GM23338 (cell line): ENCODE data around the gene SHFL. TPM values are rescaled to one million over a fixed set of nuclear protein-coding genes. Genes with fewer than 3 reads are reported as not detected.

Experiments
- ATAC-seq: fragments of 200-7000 bp; cut with Tn5 transposase; 3 replicates; pipeline ENCODE4 v1.9.1; 2020
- DNase-seq: peaks from one replicate; pipeline ENCODE4 v3.0.0-alpha.2; 2015; ENCODE audit warnings: low spot score
- H2AFZ ChIP-seq: fragments of 200-600 bp; sonication (generic); 2 replicates; pipeline ENCODE4 v1.8.0; 2016; ENCODE audit warnings: antibody characterized with exemption, mild to moderate bottlenecking, moderate library complexity
- H3F3A ChIP-seq: fragments of 200-600 bp; sonication (generic); replicated peaks from 2 replicates; pipeline ENCODE4 v1.8.0; 2017; ENCODE audit warnings: antibody characterized with exemption, mixed run types, low read depth
- H3K27ac ChIP-seq: fragments of 200-600 bp; sonication (generic); 2 replicates; pipeline ENCODE4 v1.6.1; 2016; ENCODE audit warnings: low read depth
- H3K27me3 ChIP-seq: fragments of 200-600 bp; sonication (generic); 2 replicates; pipeline ENCODE4 v1.8.0; 2016; ENCODE audit warnings: mild to moderate bottlenecking, mixed run types, moderate library complexity; ENCODE audit not compliant: insufficient read depth
- H3K36me3 ChIP-seq: fragments of 200-600 bp; sonication (generic); 2 replicates; pipeline ENCODE4 v1.8.0; 2016; ENCODE audit warnings: mild to moderate bottlenecking; ENCODE audit not compliant: insufficient read depth
- H3K4me1 ChIP-seq: fragments of 200-600 bp; sonication (generic); 2 replicates; pipeline ENCODE4 v1.8.0; 2016; ENCODE audit warnings: mild to moderate bottlenecking, moderate library complexity; ENCODE audit not compliant: insufficient read depth
- H3K4me2 ChIP-seq: fragments of 200-600 bp; sonication (generic); 2 replicates; pipeline ENCODE4 v1.7.1; 2017; ENCODE audit warnings: mixed run types
- H3K4me3 ChIP-seq: fragments of 200-600 bp; sonication (generic); 2 replicates; pipeline ENCODE4 v1.6.1; 2016; ENCODE audit warnings: mixed run types
- H3K79me2 ChIP-seq: fragments of 200-600 bp; sonication (generic); replicated peaks from 2 replicates; pipeline ENCODE4 v1.8.0; 2017; ENCODE audit warnings: mild to moderate bottlenecking; ENCODE audit not compliant: insufficient read depth
- H3K9me2 ChIP-seq: fragments of 200-600 bp; sonication (generic); 2 replicates; pipeline ENCODE4 v1.8.0; 2017; ENCODE audit not compliant: insufficient read depth
- H4K20me1 ChIP-seq: fragments of 200-600 bp; sonication (generic); replicated peaks from 2 replicates; pipeline ENCODE4 v1.8.0; 2017; ENCODE audit warnings: mild to moderate bottlenecking; ENCODE audit not compliant: insufficient read depth
- H3K27ac Mint-ChIP-seq: 2 replicates; pipeline ENCODE4 v1.8.0; 2020; ENCODE audit warnings: inconsistent platforms, mild to moderate bottlenecking, moderate library complexity, mixed read lengths
- H3K27me3 Mint-ChIP-seq: 3 replicates; pipeline ENCODE4 v1.8.0; 2022; ENCODE audit warnings: low read depth, mild to moderate bottlenecking, moderate library complexity, mixed read lengths, inconsistent platforms; ENCODE audit not compliant: insufficient read depth, poor library complexity
- H3K36me3 Mint-ChIP-seq: 3 replicates; pipeline ENCODE4 v1.8.0; 2021; ENCODE audit warnings: low read depth, mild to moderate bottlenecking, inconsistent platforms, moderate library complexity, mixed read lengths
- H3K4me1 Mint-ChIP-seq: 3 replicates; pipeline ENCODE4 v1.8.0; 2020; ENCODE audit warnings: mild to moderate bottlenecking, inconsistent platforms, mixed read lengths
- H3K4me3 Mint-ChIP-seq: 3 replicates; pipeline ENCODE4 v1.8.0; 2021; ENCODE audit warnings: moderate library complexity, mild to moderate bottlenecking, inconsistent platforms, mixed read lengths
- H3K9me3 Mint-ChIP-seq: 3 replicates; pipeline ENCODE4 v1.8.0; 2020; ENCODE audit warnings: moderate library complexity, mild to moderate bottlenecking, inconsistent platforms, mixed read lengths
- CREB1 ChIP-seq: fragments of 250-450 bp; sonication (Bioruptor Pico); IDR thresholded peaks from 2 replicates; pipeline ENCODE4 v1.5.0; 2020; ENCODE audit warnings: low read depth, mild to moderate bottlenecking, moderate library complexity
- CTCF ChIP-seq, 2 experiments: fragments of 200-600 bp in 1 of 2; sonication (generic) in 1 of 2; conservative IDR thresholded peaks; 2 replicates each; pipeline versions ENCODE4 v1.5.1 to v1.6.1; 2016 to 2017; ENCODE audit warnings: antibody characterized with exemption in 2 of 2, low read depth in 2 of 2, mild to moderate bottlenecking in 2 of 2, moderate library complexity in 1 of 2
- ETS1 ChIP-seq: IDR thresholded peaks from 2 replicates; pipeline ENCODE4 v1.6.1; 2016; ENCODE audit warnings: antibody characterized with exemption
- EZH2 ChIP-seq: fragments of 200-600 bp; sonication (generic); IDR thresholded peaks from one replicate; pipeline ENCODE4 v1.8.0; 2017; ENCODE audit warnings: antibody characterized with exemption, mild to moderate bottlenecking, low read depth; ENCODE audit not compliant: unreplicated experiment
- EZH2phosphoT487 ChIP-seq: fragments of 200-600 bp; sonication (generic); IDR thresholded peaks from one replicate; pipeline ENCODE4 v1.8.1; 2018; ENCODE audit warnings: antibody characterized with exemption; ENCODE audit not compliant: unreplicated experiment
- JUNB ChIP-seq: IDR thresholded peaks from one replicate; pipeline ENCODE4 v1.6.1; 2016; ENCODE audit warnings: antibody characterized with exemption; ENCODE audit not compliant: unreplicated experiment
- POLR2AphosphoS5 ChIP-seq: IDR thresholded peaks from 2 replicates; pipeline ENCODE4 v1.6.1; 2016; ENCODE audit warnings: antibody characterized with exemption, low read depth
- REST ChIP-seq: IDR thresholded peaks from one replicate; pipeline ENCODE4 v1.6.1; 2018; ENCODE audit warnings: antibody characterized with exemption; ENCODE audit not compliant: unreplicated experiment
- STAT1 ChIP-seq: IDR thresholded peaks from one replicate; pipeline ENCODE4 v1.6.1; 2016; ENCODE audit warnings: antibody characterized with exemption; ENCODE audit not compliant: unreplicated experiment
- ZNF114 ChIP-seq: fragments of 250-450 bp; sonication (Bioruptor Pico); IDR thresholded peaks from 2 replicates; pipeline ENCODE4 v1.5.0; 2020; ENCODE audit warnings: mild to moderate bottlenecking, moderate library complexity
- ZNF331 ChIP-seq: fragments of 250-450 bp; sonication (Bioruptor Pico); IDR thresholded peaks from 2 replicates; pipeline ENCODE4 v1.5.0; 2020; ENCODE audit warnings: low read depth, mild to moderate bottlenecking, moderate library complexity
- polyA plus RNA-seq: library from polyadenylated mRNA; unstranded; fragments of >200 nt; fragmentation: Nextera tagmentation; extraction: Ambion mirVana; gene quantifications from 2 replicates; pipeline ENCODE4 v1.2.1, GENCODE V29; 2016
- total RNA-seq: library from RNA; depleted of rRNA; stranded (reverse); fragments of >200 nt; shearing (Covaris generic); gene quantifications from 2 replicates; pipeline ENCODE4 v1.2.3, GENCODE V29; 2014

Gene SHFL
- total and polyA plus RNA-seq, 2 experiments from 2014 or later, result 31.7 to 32.1 TPM

DNA sequence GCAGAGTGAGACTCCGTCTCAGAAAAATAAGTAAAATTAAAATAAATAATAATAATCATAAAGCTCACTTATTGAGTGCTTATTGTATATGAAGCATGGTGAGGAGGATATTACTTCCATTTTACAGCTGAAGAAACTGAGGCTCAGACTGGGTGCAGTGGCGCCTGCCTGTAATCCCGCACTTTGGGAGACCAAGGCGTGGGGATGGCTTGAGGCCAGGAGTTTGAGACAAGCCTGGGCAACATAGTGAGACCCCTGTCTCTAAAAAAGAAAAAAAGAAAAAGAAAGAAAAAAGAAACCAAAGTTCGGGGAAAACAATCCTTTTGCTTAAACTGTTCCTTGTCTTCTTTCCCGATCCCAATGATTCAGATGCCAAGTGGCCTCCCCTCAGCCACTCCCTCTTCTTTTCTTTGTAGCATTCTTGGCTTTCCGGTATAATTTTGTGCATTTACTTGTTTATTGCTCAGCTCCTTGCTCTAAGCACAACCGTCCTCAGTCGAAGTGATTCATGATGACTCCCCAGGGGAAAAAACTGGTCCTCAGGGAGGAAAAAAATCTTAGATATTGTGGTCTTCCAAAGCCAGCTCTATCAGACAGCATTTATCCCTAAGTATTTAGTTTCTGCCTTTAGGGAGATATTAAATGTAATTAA, 34.5 kb downstream of the SHFL start:
- Histone ChIP-seq H3K27ac (no peak overlapping the region), H2AFZ (no peak overlapping the region), H3K4me3 (no peak overlapping the region), H3K79me2 (peaks cover 21% of the 10 kb centered on the region), H3K36me3 (peaks cover 13% of the 10 kb centered on the region; the same call in 1 of the 2 replicates), H3F3A (peaks cover 5% of the 10 kb centered on the region; the same call in 1 of the 2 replicates), H3K4me1 (no peaks in the 10 kb centered on the region), H4K20me1 (peaks cover 7% of the 10 kb centered on the region; the same call in 1 of the 2 replicates), H3K9me2 (no peaks in the 10 kb centered on the region), H3K4me2 (no peak overlapping the region), H3K27me3 (no peaks in the 10 kb centered on the region)
- Mint-ChIP-seq H3K4me1 (no peaks in the 10 kb centered on the region; the same call in 2 of the 3 replicates), H3K36me3 (peaks cover 40% of the 10 kb centered on the region), H3K27me3 (peaks cover 14% of the 10 kb centered on the region), H3K27ac (no peak overlapping the region), H3K4me3 (no peak overlapping the region; the same call in 2 of the 3 replicates), H3K9me3 (no peaks in the 10 kb centered on the region; the same call in 2 of the 3 replicates)
- ATAC-seq, result no peak
- TF ChIP-seq JUNB, result no peak
- no peak for TF ChIP-seq CTCF (conservative IDR thresholded peaks at IDR 0.05; ENCODE audit: low read depth in 2 of 2)
- TF ChIP-seq ZNF331, result no peak
- TF ChIP-seq REST, result no peak
- TF ChIP-seq ETS1, result no peak
- TF ChIP-seq EZH2, result no peak
- TF ChIP-seq CREB1, result no peak
- TF ChIP-seq ZNF114 (CRISPR knock-in tag), result no peak
- no peak for TF ChIP-seq POLR2AphosphoS5
- TF ChIP-seq EZH2phosphoT487, result no peak
- TF ChIP-seq STAT1, result no peak
- no peak for DNase-seq
